ENCODE results near the gene MRPS15.

GRCh38 chr1:36511804-36512798, 47.9 kb upstream of the MRPS15 start:
- TF ChIP-seq FOXP2 (optimal IDR thresholded peaks at IDR 0.05; ENCODE audit: control extremely low read depth, extremely low read length, insufficient read depth) (no peak), POLR2AphosphoS5 (IDR thresholded peaks at IDR 0.05; ENCODE audit: borderline replicate concordance, low read depth, low read length) (no peak)

All from SK-N-MC (cell line).